Panc1 (cell line): Measurements from ENCODE around the gene MRPL22. TPM values are rescaled to one million over a fixed set of nuclear protein-coding genes. Genes with fewer than 3 reads are reported as not detected.
A peak's percentile ranks its signal among the peaks of the same experiment; 100 is the strongest.

Experiments
- ATAC-seq: fragments of 200-7000 bp; cut with Tn5 transposase; 2 replicates; pipeline ENCODE4 v1.9.1; 2020; ENCODE audit warnings: mild to moderate bottlenecking, moderate library complexity
- BruUV-seq: library from RNA; stranded (reverse); fragments of 400-500 nt; replicated peaks from 2 replicates; lab custom pipeline; 2021; lab: Mats Ljungman, UMichigan
- CTCF ChIA-PET: fragments of 300-600 bp; sonication (Branson Sonifier 250); formaldehyde crosslinking; loops from one replicate; lab custom pipeline; 2022; ENCODE audit warnings: antibody characterized with exemption; lab: Charles Lee
- POLR2A ChIA-PET: fragments of 300-600 bp; sonication (Branson Sonifier 250); formaldehyde crosslinking; loops from one replicate; lab custom pipeline; 2022; ENCODE audit warnings: antibody characterized with exemption; lab: Charles Lee
- DNase-seq: peaks from one replicate; pipeline ENCODE4 v3.0.0-alpha.2; 2010; ENCODE audit warnings: low read depth, low spot score
- H3K27ac ChIP-seq: 2 replicates; pipeline ENCODE4 v1.5.1; 2011; ENCODE audit warnings: mild to moderate bottlenecking, low read length, inconsistent platforms
- H3K27me3 ChIP-seq: fragments of 200-500 bp; sonication (Bioruptor generic); 2 replicates; pipeline ENCODE4 v1.6.0; 2014; ENCODE audit warnings: low read length, inconsistent platforms; ENCODE audit not compliant: control insufficient read depth, insufficient read depth
- H3K36me3 ChIP-seq: fragments of 200-500 bp; sonication (Bioruptor generic); 2 replicates; pipeline ENCODE4 v1.5.1; 2014; ENCODE audit warnings: inconsistent platforms, mild to moderate bottlenecking, low read length, moderate library complexity; ENCODE audit not compliant: control insufficient read depth, insufficient read depth
- H3K4me1 ChIP-seq: 2 replicates; pipeline ENCODE4 v1.5.1; 2011; ENCODE audit warnings: inconsistent platforms, mild to moderate bottlenecking, low read length, moderate library complexity; ENCODE audit not compliant: control insufficient read depth, insufficient read depth
- H3K4me3 ChIP-seq, 2 experiments: 2 replicates each; pipeline ENCODE4 v1.5.1; 2011 to 2012; ENCODE audit warnings: low read depth in 2 of 2, low read length in 2 of 2, mild to moderate bottlenecking in 2 of 2, inconsistent platforms in 1 of 2, moderate library complexity in 1 of 2
- H3K9me3 ChIP-seq: fragments of 200-500 bp; sonication (Bioruptor generic); 2 replicates; pipeline ENCODE4 v1.5.1; 2014; ENCODE audit warnings: low read depth, mild to moderate bottlenecking, inconsistent platforms, low read length, moderate library complexity; ENCODE audit not compliant: control insufficient read depth, insufficient read depth
- POLR2AphosphoS5 ChIP-seq: IDR thresholded peaks from 2 replicates; pipeline ENCODE4 v1.6.1; 2012; ENCODE audit warnings: mild to moderate bottlenecking, low read depth, low read length, moderate library complexity
- SIN3A ChIP-seq: IDR thresholded peaks from 2 replicates; pipeline ENCODE4 v1.6.1; 2012; ENCODE audit warnings: low read depth, mild to moderate bottlenecking, low read length, moderate library complexity, borderline replicate concordance; ENCODE audit not compliant: insufficient read depth
- TCF7L2 ChIP-seq: IDR thresholded peaks from 2 replicates; pipeline ENCODE4 v1.6.1; 2011; ENCODE audit warnings: mild to moderate bottlenecking, low read depth, low read length, inconsistent platforms
- in situ Hi-C: cut with HindIII; loops from 2 replicates; pipeline ENCODE4 v1.10.0; 2016; ENCODE audit warnings: low sequenced_read_pairs, low pct_unique_long_range_greater_than_20kb
- intact Hi-C: fragments of 100-400 bp; cut with micrococcal nuclease; formaldehyde crosslinking; loops from one replicate; pipeline ENCODE4 v1.10.0; 2022; ENCODE audit not compliant: unreplicated experiment
- total RNA-seq: library from RNA; stranded (reverse); gene quantifications from one replicate; pipeline ENCODE4 v1.2.1, GENCODE V29; 2021; ENCODE audit not compliant: unreplicated experiment
- TF ChIP-seq, protein P1 (sequence below): fragments of 450-650 bp; IDR thresholded peaks from 2 replicates; pipeline ENCODE4 v1.5.1; 2017; ENCODE audit warnings: mild to moderate bottlenecking
- TF ChIP-seq, protein P2 (sequence below), 2 experiments: IDR thresholded peaks; 2 replicates each; pipeline ENCODE4 v1.6.1; 2011 to 2012; ENCODE audit warnings: low read depth in 2 of 2, control low read depth in 1 of 2, low read length in 1 of 2, mild to moderate bottlenecking in 1 of 2, moderate library complexity in 1 of 2; ENCODE audit not compliant: insufficient read depth in 1 of 2

MRPL22 gene
- total RNA-seq, 1 experiment from 2014 or later: 61.5 TPM

DNA sequence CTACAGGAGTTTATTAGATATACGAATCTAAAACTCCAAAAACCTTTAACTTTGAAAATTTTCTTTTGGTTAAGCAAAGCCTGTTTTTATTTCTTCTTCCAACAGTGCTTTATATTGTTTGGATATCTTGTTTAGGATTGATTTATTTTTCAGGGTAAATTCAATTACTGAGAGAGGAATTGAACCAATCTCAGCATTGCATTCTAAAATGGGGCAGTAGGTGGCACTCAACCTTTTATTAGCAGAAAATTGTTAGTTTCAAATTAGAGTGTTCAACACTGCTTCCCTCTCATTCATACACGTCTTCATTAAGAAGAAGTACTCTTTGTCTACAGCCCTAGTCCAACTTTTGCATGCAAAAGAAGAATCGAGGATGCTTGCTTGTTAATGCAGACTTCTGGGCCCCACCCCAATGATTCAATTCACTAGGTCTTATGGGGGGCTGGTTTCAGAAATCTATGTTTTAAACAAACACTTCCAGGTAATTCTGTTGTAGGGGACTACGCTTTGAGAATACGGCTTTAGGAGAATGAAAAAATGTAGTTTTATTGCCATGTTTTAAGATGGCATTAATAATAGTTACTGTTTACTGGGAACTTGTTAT is 26.6 kb downstream of the MRPL22 start:
- TF ChIP-seq, protein P1, sequence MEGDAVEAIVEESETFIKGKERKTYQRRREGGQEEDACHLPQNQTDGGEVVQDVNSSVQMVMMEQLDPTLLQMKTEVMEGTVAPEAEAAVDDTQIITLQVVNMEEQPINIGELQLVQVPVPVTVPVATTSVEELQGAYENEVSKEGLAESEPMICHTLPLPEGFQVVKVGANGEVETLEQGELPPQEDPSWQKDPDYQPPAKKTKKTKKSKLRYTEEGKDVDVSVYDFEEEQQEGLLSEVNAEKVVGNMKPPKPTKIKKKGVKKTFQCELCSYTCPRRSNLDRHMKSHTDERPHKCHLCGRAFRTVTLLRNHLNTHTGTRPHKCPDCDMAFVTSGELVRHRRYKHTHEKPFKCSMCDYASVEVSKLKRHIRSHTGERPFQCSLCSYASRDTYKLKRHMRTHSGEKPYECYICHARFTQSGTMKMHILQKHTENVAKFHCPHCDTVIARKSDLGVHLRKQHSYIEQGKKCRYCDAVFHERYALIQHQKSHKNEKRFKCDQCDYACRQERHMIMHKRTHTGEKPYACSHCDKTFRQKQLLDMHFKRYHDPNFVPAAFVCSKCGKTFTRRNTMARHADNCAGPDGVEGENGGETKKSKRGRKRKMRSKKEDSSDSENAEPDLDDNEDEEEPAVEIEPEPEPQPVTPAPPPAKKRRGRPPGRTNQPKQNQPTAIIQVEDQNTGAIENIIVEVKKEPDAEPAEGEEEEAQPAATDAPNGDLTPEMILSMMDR: peak; percentile 69
- no peak for TF ChIP-seq TCF7L2
- Histone ChIP-seq H3K4me3 (no peak overlapping the region), H3K4me1 (no peaks in the 10 kb centered on the region), H3K27me3 (no peaks in the 10 kb centered on the region), H3K9me3 (no peaks in the 10 kb centered on the region), H3K27ac (no peak overlapping the region), H3K36me3 (no peaks in the 10 kb centered on the region; the same call in 1 of the 2 replicates)
- ATAC-seq (no peak), DNase-seq (no peak)
- intact Hi-C loops: no loop called here
- no TSS peak for BruUV-seq
- ChIA-PET CTCF (no interaction called here), POLR2A (no interaction called here)
- in situ Hi-C loops: no loop called here

DNA sequence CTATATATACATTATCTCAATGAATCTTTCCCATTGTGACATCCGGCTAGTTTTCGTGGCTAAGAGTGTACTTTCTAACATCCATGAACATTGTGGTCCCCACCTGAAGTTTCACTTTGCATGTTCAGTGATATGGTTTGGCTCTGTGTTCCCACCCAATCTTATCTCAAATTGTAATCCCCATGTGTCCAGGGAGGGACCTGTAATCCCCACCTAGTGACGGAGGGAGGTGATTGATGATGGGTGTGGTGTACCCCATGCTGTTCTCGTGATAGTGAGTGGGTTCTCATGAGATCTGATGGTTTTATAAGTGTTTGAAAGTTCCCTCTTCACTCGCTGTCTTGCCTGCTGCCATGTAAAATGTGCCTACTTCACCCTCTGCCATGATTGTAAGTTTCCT is 28.1 kb downstream of the MRPL22 start:
- BruUV-seq: no TSS peak
- ATAC-seq: no peak
- no peak overlapping the region for H3K27ac ChIP-seq
- POLR2A ChIA-PET: no interaction called here
- H3K4me1 ChIP-seq: no peaks in the 10 kb centered on the region
- in situ Hi-C loops: no loop called here
- CTCF ChIA-PET: no interaction called here
- no peaks in the 10 kb centered on the region for H3K9me3 ChIP-seq
- no peaks in the 10 kb centered on the region; the same call in 1 of the 2 replicates for H3K36me3 ChIP-seq
- TF ChIP-seq POLR2AphosphoS5 (no peak), TCF7L2 (no peak), SIN3A (no peak)
- TF ChIP-seq, protein P1: no peak
- TF ChIP-seq, protein P2, sequence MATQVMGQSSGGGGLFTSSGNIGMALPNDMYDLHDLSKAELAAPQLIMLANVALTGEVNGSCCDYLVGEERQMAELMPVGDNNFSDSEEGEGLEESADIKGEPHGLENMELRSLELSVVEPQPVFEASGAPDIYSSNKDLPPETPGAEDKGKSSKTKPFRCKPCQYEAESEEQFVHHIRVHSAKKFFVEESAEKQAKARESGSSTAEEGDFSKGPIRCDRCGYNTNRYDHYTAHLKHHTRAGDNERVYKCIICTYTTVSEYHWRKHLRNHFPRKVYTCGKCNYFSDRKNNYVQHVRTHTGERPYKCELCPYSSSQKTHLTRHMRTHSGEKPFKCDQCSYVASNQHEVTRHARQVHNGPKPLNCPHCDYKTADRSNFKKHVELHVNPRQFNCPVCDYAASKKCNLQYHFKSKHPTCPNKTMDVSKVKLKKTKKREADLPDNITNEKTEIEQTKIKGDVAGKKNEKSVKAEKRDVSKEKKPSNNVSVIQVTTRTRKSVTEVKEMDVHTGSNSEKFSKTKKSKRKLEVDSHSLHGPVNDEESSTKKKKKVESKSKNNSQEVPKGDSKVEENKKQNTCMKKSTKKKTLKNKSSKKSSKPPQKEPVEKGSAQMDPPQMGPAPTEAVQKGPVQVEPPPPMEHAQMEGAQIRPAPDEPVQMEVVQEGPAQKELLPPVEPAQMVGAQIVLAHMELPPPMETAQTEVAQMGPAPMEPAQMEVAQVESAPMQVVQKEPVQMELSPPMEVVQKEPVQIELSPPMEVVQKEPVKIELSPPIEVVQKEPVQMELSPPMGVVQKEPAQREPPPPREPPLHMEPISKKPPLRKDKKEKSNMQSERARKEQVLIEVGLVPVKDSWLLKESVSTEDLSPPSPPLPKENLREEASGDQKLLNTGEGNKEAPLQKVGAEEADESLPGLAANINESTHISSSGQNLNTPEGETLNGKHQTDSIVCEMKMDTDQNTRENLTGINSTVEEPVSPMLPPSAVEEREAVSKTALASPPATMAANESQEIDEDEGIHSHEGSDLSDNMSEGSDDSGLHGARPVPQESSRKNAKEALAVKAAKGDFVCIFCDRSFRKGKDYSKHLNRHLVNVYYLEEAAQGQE (IDR thresholded peaks at IDR 0.05; ENCODE audit: insufficient read depth in 1 of 2, low read depth in 2 of 2, low read length in 1 of 2): no peak
- no peak overlapping the region for H3K4me3 ChIP-seq
- no peak for DNase-seq
- intact Hi-C loops: no loop called here
- no peaks in the 10 kb centered on the region for H3K27me3 ChIP-seq
